SK-N-SH (cell line): ENCODE results near the gene PHACTR3. TPM values are rescaled to one million over a fixed set of nuclear protein-coding genes. Genes with fewer than 3 reads are reported as not detected.

ENCODE experiments used
- CTCF ChIA-PET: fragments of 300-600, 350-600 bp; formaldehyde crosslinking; extraction: SDS; loops from one replicate; lab custom pipeline; 2021; lab: Yijun Ruan, JAX
- POLR2A ChIA-PET: fragments of 350-600 bp; sonication (Branson Sonifier 250); formaldehyde crosslinking; extraction: SDS; loops from one replicate; lab custom pipeline; 2020; ENCODE audit warnings: antibody characterized with exemption, inconsistent platforms; lab: Yijun Ruan, JAX
- DNase-seq: peaks from one replicate; pipeline ENCODE4 v3.0.0; 2012
- H2AFZ ChIP-seq: fragments of 200-600 bp; sonication (generic); 2 replicates; pipeline ENCODE4 v1.8.1; 2016; ENCODE audit warnings: antibody characterized with exemption, mild to moderate bottlenecking, low read depth
- H3F3A ChIP-seq: fragments of 200-600 bp; sonication (generic); replicated peaks from 2 replicates; pipeline ENCODE3; 2016; ENCODE audit warnings: antibody characterized with exemption, mild to moderate bottlenecking; ENCODE audit not compliant: insufficient read depth
- H3K27ac ChIP-seq, 2 experiments: fragments of 200-500 bp in 1 of 2; fragments of 200-600 bp in 1 of 2; sonication (Bioruptor generic) in 1 of 2; sonication (generic), shearing (Covaris generic) in 1 of 2; 2 replicates each; pipeline versions ENCODE4 v1.5.1 to v1.6.1; 2014 to 2016; ENCODE audit warnings: low read depth in 2 of 2, inconsistent platforms in 1 of 2, low read length in 1 of 2, mild to moderate bottlenecking in 1 of 2, mixed read lengths in 1 of 2
- H3K27me3 ChIP-seq: fragments of 200-600 bp; sonication (generic), shearing (Covaris generic); 2 replicates; pipeline ENCODE4 v1.6.1; 2016; ENCODE audit warnings: mixed run types; ENCODE audit not compliant: insufficient read depth
- H3K36me3 ChIP-seq, 2 experiments: fragments of 200-500 bp in 1 of 2; fragments of 200-600 bp in 1 of 2; sonication (Bioruptor generic) in 1 of 2; sonication (generic) in 1 of 2; replicated peaks in 1 of 2; 2 replicates each; pipeline versions ENCODE3 to v1.5.1; 2014 to 2016; ENCODE audit warnings: low read length in 1 of 2, mild to moderate bottlenecking in 1 of 2; ENCODE audit not compliant: insufficient read depth in 2 of 2, control insufficient read depth in 1 of 2
- H3K4me1 ChIP-seq, 2 experiments: fragments of 200-500 bp in 1 of 2; fragments of 200-600 bp in 1 of 2; sonication (Bioruptor generic) in 1 of 2; sonication (generic), shearing (Covaris generic) in 1 of 2; 2 replicates each; pipeline versions ENCODE4 v1.5.1 to v1.6.1; 2014 to 2016; ENCODE audit warnings: low read depth in 1 of 2, low read length in 1 of 2, mixed run types in 1 of 2; ENCODE audit not compliant: insufficient read depth in 2 of 2, control insufficient read depth in 1 of 2
- H3K4me2 ChIP-seq: fragments of 200-600 bp; sonication (generic), shearing (Covaris generic); 2 replicates; pipeline ENCODE4 v1.6.1; 2017; ENCODE audit warnings: mixed run types
- H3K4me3 ChIP-seq, 2 experiments: fragments of 200-500 bp in 1 of 2; fragments of 200-600 bp in 1 of 2; sonication (Bioruptor generic) in 1 of 2; sonication (generic), shearing (Covaris generic) in 1 of 2; 2 replicates each; pipeline versions ENCODE4 v1.5.1 to v1.8.1; 2014 to 2016; ENCODE audit warnings: low read depth in 2 of 2, inconsistent platforms in 1 of 2, low read length in 1 of 2, mild to moderate bottlenecking in 1 of 2, mixed read lengths in 1 of 2, moderate library complexity in 1 of 2
- H3K79me2 ChIP-seq: fragments of 200-600 bp; sonication (generic); 2 replicates; pipeline ENCODE4 v1.8.1; 2017; ENCODE audit warnings: mild to moderate bottlenecking; ENCODE audit not compliant: insufficient read depth
- H3K9ac ChIP-seq: fragments of 200-600 bp; sonication (generic); 2 replicates; pipeline ENCODE4 v1.6.1; 2017; ENCODE audit warnings: mixed run types
- H3K9me2 ChIP-seq: fragments of 200-600 bp; sonication (generic); 2 replicates; pipeline ENCODE4 v1.6.1; 2017; ENCODE audit warnings: mixed run types
- H3K9me3 ChIP-seq: fragments of 200-600 bp; sonication (generic); 2 replicates; pipeline ENCODE4 v1.6.1; 2017; ENCODE audit warnings: mixed run types, mild to moderate bottlenecking, moderate library complexity
- H4K20me1 ChIP-seq: fragments of 200-600 bp; sonication (generic); 2 replicates; pipeline ENCODE4 v1.6.1; 2017; ENCODE audit warnings: mild to moderate bottlenecking, mixed run types; ENCODE audit not compliant: insufficient read depth
- CHD2 ChIP-seq: fragments of 150-350 bp; IDR thresholded peaks from 2 replicates; pipeline ENCODE4 v1.6.1; 2018; ENCODE audit warnings: low read length; ENCODE audit not compliant: partially characterized antibody
- ELF1 ChIP-seq: IDR thresholded peaks from 2 replicates; pipeline ENCODE4 v1.4.0; 2012
- EP300 ChIP-seq, 2 experiments: IDR thresholded peaks; 2 replicates each; pipeline versions ENCODE4 v1.4.0 to v1.6.1; 2012; ENCODE audit warnings: borderline replicate concordance in 1 of 2, low read depth in 1 of 2, low read length in 1 of 2
- FOSL2 ChIP-seq: IDR thresholded peaks from 2 replicates; pipeline ENCODE4 v1.4.0; 2012; ENCODE audit warnings: low read depth, mild to moderate bottlenecking, moderate library complexity, borderline replicate concordance
- FOXJ3 ChIP-seq: sonication (generic); formaldehyde crosslinking; IDR thresholded peaks from 2 replicates; pipeline ENCODE4 v1.5.1; 2020; ENCODE audit warnings: mild to moderate bottlenecking, missing genetic modification reagents
- FOXM1 ChIP-seq: IDR thresholded peaks from 2 replicates; pipeline ENCODE4 v1.4.0; 2012; ENCODE audit warnings: low read depth, mild to moderate bottlenecking
- IRF3 ChIP-seq: fragments of 150-350 bp; IDR thresholded peaks from 2 replicates; pipeline ENCODE4 v1.6.1; 2016; ENCODE audit warnings: mild to moderate bottlenecking, low read depth, low read length
- JUND ChIP-seq: IDR thresholded peaks from 2 replicates; pipeline ENCODE4 v1.4.0; 2012
- MAX ChIP-seq: IDR thresholded peaks from 2 replicates; pipeline ENCODE4 v1.4.0; 2012; ENCODE audit warnings: low read depth
- NRF1 ChIP-seq: IDR thresholded peaks from 2 replicates; pipeline ENCODE4 v1.6.1; 2012; ENCODE audit warnings: low read depth, mild to moderate bottlenecking, low read length
- POLR2AphosphoS5 ChIP-seq: IDR thresholded peaks from 2 replicates; pipeline ENCODE4 v1.6.1; 2012; ENCODE audit warnings: low read depth, low read length
- REST ChIP-seq: IDR thresholded peaks from 2 replicates; pipeline ENCODE4 v1.6.1; 2012; ENCODE audit warnings: mild to moderate bottlenecking, low read depth, low read length, moderate library complexity
- RFX5 ChIP-seq: IDR thresholded peaks from 2 replicates; pipeline ENCODE4 v1.6.1; 2012; ENCODE audit warnings: mild to moderate bottlenecking, improper control_type of control experiment, low read length
- RXRA ChIP-seq: IDR thresholded peaks from 2 replicates; pipeline ENCODE4 v1.4.0; 2012; ENCODE audit warnings: low read depth, mild to moderate bottlenecking, borderline replicate concordance
- SIN3A ChIP-seq: IDR thresholded peaks from 2 replicates; pipeline ENCODE4 v1.6.1; 2012; ENCODE audit warnings: low read depth, mild to moderate bottlenecking, low read length, moderate library complexity, borderline replicate concordance
- SMC3 ChIP-seq: IDR thresholded peaks from 2 replicates; pipeline ENCODE4 v1.6.1; 2012; ENCODE audit warnings: low read depth, low read length, improper control_type of control experiment
- TAF1 ChIP-seq: IDR thresholded peaks from 2 replicates; pipeline ENCODE4 v1.6.1; 2012; ENCODE audit warnings: low read depth, mild to moderate bottlenecking, low read length, moderate library complexity, borderline replicate concordance
- WGBS: methylation state at CpG from one replicate; pipeline ENCODE4 v1.1.6; 2017; ENCODE audit warnings: low lambda C conversion rate; 5-methylcytosine and 5-hydroxymethylcytosine counted together
- polyA plus RNA-seq, 3 experiments: library from polyadenylated mRNA; depleted of rRNA; stranded (reverse); fragments of >200 nt; gene quantifications; 2 replicates each; pipeline ENCODE4 v1.2.3, GENCODE V29; 2012

Gene PHACTR3
- polyA plus RNA-seq, 1 of the 3 experiments (the other 2 are of a cell fraction), result 0.10 TPM

- no peak for TF ChIP-seq SIN3A
- no peak for TF ChIP-seq SMC3
- TF ChIP-seq EP300 (IDR thresholded peaks at IDR 0.05; ENCODE audit: borderline replicate concordance in 1 of 2, low read depth in 1 of 2, low read length in 1 of 2), result no peak
These were observed 101.5 kb downstream of the PHACTR3 start (continued) for GRCh38 chr20:59705651-59706399.

- H3K4me1 ChIP-seq, result no peaks in the 10 kb centered on the region; a peak in 1 of 4 replicates
- TF ChIP-seq POLR2AphosphoS5 (no peak), NRF1 (no peak), MAX (no peak), FOXJ3 (CRISPR knock-in tag) (no peak), REST (no peak), RXRA (no peak), TAF1 (no peak), JUND (no peak), IRF3 (no peak), FOSL2 (no peak), EP300 (IDR thresholded peaks at IDR 0.05; ENCODE audit: borderline replicate concordance in 1 of 2, low read depth in 1 of 2, low read length in 1 of 2) (no peak), FOXM1 (no peak), CHD2 (no peak), RFX5 (no peak), ELF1 (no peak)
- TF ChIP-seq, all 33 proteins: peak for 0
- DNase-seq, result no peak
- H3K4me2 ChIP-seq, result no peak overlapping the region
- H3F3A ChIP-seq, result no peaks in the 10 kb centered on the region
- no peak overlapping the region for H3K9ac ChIP-seq
- no peak overlapping the region for H3K27ac ChIP-seq
- POLR2A ChIA-PET, result no interaction called here
- no peaks in the 10 kb centered on the region for H3K27me3 ChIP-seq
- H2AFZ ChIP-seq, result no peak overlapping the region
- H3K36me3 ChIP-seq, result no peaks in the 10 kb centered on the region
- H4K20me1 ChIP-seq, result no peaks in the 10 kb centered on the region
- CTCF ChIA-PET, result interaction anchor here (1.6 kb wide), 1 partner anchor 108 kb away, joined by 4 read pairs; no protein-coding TSS in a partner anchor
- no peaks in the 10 kb centered on the region for H3K9me3 ChIP-seq
- H3K4me3 ChIP-seq, result no peak overlapping the region
- no peaks in the 10 kb centered on the region for H3K79me2 ChIP-seq
- H3K9me2 ChIP-seq, result no peaks in the 10 kb centered on the region
- 0% methylated on average over 1 of the region's 1 CpG for WGBS
These were observed 102.0 kb downstream of the PHACTR3 start for GRCh38 chr20:59706400-59706693.
